GM18868 (cell line): ENCODE measurements around the gene LRRC3C.

Source experiments
- ATAC-seq: cut with Tn5 transposase; IDR thresholded peaks from one replicate; pipeline ENCODE4 v1.9.1; 2021; ENCODE audit warnings: mild to moderate bottlenecking, moderate library complexity; ENCODE audit not compliant: unreplicated experiment

The LRRC3C gene

GRCh38 chr17:39973496-39973895 is 46.0 kb downstream of the LRRC3C start:
- ATAC-seq: no peak

- no peak for ATAC-seq
These were observed 46.9 kb downstream of the LRRC3C start for GRCh38 chr17:39974433-39974832.

- no peak for ATAC-seq
These were observed 48.3 kb downstream of the LRRC3C start for GRCh38 chr17:39975801-39976200.

- no peak for ATAC-seq
These were observed 51.6 kb downstream of the LRRC3C start for GRCh38 chr17:39979016-39979670.

GRCh38 chr17:39979893-39980350 is 52.4 kb downstream of the LRRC3C start:
- peak; percentile 19 for ATAC-seq

GRCh38 chr17:39980351-39981206 is 53.0 kb downstream of the LRRC3C start, which contains the start of gene PSMD3:
PSMD3 (plus strand) TSS chr17:39980807; CDS start chr17:39980971, 164 bp downstream.
- ATAC-seq: peak; percentile 90

GRCh38 chr17:39981207-39981741 is 53.7 kb downstream of the LRRC3C start:
- ATAC-seq: no peak

- ATAC-seq: no peak
These were observed 54.3 kb downstream of the LRRC3C start for GRCh38 chr17:39981766-39982375.

- ATAC-seq: no peak
These were observed 60.8 kb downstream of the LRRC3C start for GRCh38 chr17:39988206-39988810.

GRCh38 chr17:39994448-39994847 is 66.9 kb downstream of the LRRC3C start:
- ATAC-seq: no peak
